HEK293 (cell line): ENCODE results near the gene PROSER2.

Experiments
- GLIS1 ChIP-seq: fragments of 450-650 bp; formaldehyde crosslinking; IDR thresholded peaks from 2 replicates; pipeline ENCODE4 v1.5.1; 2016; ENCODE audit warnings: missing biosample characterization, missing genetic modification characterization
- KLF10 ChIP-seq: fragments of 450-650 bp; IDR thresholded peaks from 2 replicates; pipeline ENCODE4 v1.5.1; 2018; ENCODE audit warnings: missing biosample characterization, mild to moderate bottlenecking, missing genetic modification characterization
- KLF16 ChIP-seq: fragments of 450-650 bp; formaldehyde crosslinking; IDR thresholded peaks from 2 replicates; pipeline ENCODE4 v1.5.1; 2017; ENCODE audit warnings: missing biosample characterization, missing genetic modification characterization
- KLF9 ChIP-seq: fragments of 450-650 bp; formaldehyde crosslinking; IDR thresholded peaks from 2 replicates; pipeline ENCODE4 v1.5.1; 2016; ENCODE audit warnings: missing biosample characterization, missing genetic modification characterization, low read depth
- SP3 ChIP-seq: fragments of 450-650 bp; formaldehyde crosslinking; IDR thresholded peaks from 2 replicates; pipeline ENCODE4 v1.5.1; 2016; ENCODE audit warnings: missing biosample characterization, missing genetic modification characterization
- SP7 ChIP-seq: fragments of 450-650 bp; formaldehyde crosslinking; IDR thresholded peaks from 2 replicates; pipeline ENCODE4 v1.5.1; 2016; ENCODE audit warnings: missing biosample characterization, missing genetic modification characterization
- YY1 ChIP-seq: fragments of 450-650 bp; formaldehyde crosslinking; IDR thresholded peaks from 2 replicates; pipeline ENCODE4 v1.5.1; 2018; ENCODE audit warnings: missing biosample characterization, missing genetic modification characterization
- YY2 ChIP-seq: fragments of 450-650 bp; formaldehyde crosslinking; IDR thresholded peaks from 2 replicates; pipeline ENCODE4 v1.5.1; 2016; ENCODE audit warnings: missing biosample characterization, missing genetic modification characterization
- ZBTB48 ChIP-seq: fragments of 450-650 bp; formaldehyde crosslinking; IDR thresholded peaks from 2 replicates; pipeline ENCODE4 v1.5.1; 2016; ENCODE audit warnings: missing biosample characterization, missing genetic modification characterization
- ZBTB49 ChIP-seq: fragments of 450-650 bp; formaldehyde crosslinking; IDR thresholded peaks from 2 replicates; pipeline ENCODE4 v1.5.1; 2016; ENCODE audit warnings: missing biosample characterization, missing genetic modification characterization, low read depth
- ZFHX2 ChIP-seq: fragments of 450-650 bp; formaldehyde crosslinking; conservative IDR thresholded peaks from 2 replicates; pipeline ENCODE4 v1.5.1; 2016; ENCODE audit warnings: missing biosample characterization, missing genetic modification characterization
- ZNF184 ChIP-seq: fragments of 450-650 bp; IDR thresholded peaks from 2 replicates; pipeline ENCODE4 v1.5.1; 2018; ENCODE audit warnings: missing biosample characterization, mild to moderate bottlenecking, missing genetic modification characterization
- ZNF211 ChIP-seq: fragments of 450-650 bp; formaldehyde crosslinking; IDR thresholded peaks from 2 replicates; pipeline ENCODE4 v1.5.1; 2016; ENCODE audit warnings: low read depth, missing biosample characterization, missing genetic modification characterization
- ZNF24 ChIP-seq: fragments of 450-650 bp; formaldehyde crosslinking; IDR thresholded peaks from 2 replicates; pipeline ENCODE4 v1.5.1; 2016; ENCODE audit warnings: missing biosample characterization, missing genetic modification characterization
- ZNF366 ChIP-seq: fragments of 450-650 bp; formaldehyde crosslinking; conservative IDR thresholded peaks from 2 replicates; pipeline ENCODE4 v1.5.1; 2016; ENCODE audit warnings: missing biosample characterization, missing genetic modification characterization
- ZNF394 ChIP-seq: fragments of 450-650 bp; formaldehyde crosslinking; IDR thresholded peaks from 2 replicates; pipeline ENCODE4 v1.5.1; 2016; ENCODE audit warnings: missing biosample characterization, missing genetic modification characterization, mild to moderate bottlenecking, moderate library complexity, borderline replicate concordance
- ZNF398 ChIP-seq: fragments of 450-650 bp; formaldehyde crosslinking; IDR thresholded peaks from 2 replicates; pipeline ENCODE4 v1.5.1; 2017; ENCODE audit warnings: missing biosample characterization, missing genetic modification characterization
- ZNF416 ChIP-seq: fragments of 450-650 bp; formaldehyde crosslinking; IDR thresholded peaks from 2 replicates; pipeline ENCODE4 v1.5.1; 2016; ENCODE audit warnings: missing biosample characterization, missing genetic modification characterization
- ZNF449 ChIP-seq: fragments of 450-650 bp; formaldehyde crosslinking; IDR thresholded peaks from 2 replicates; pipeline ENCODE4 v1.5.1; 2017; ENCODE audit warnings: missing biosample characterization, mild to moderate bottlenecking, missing genetic modification characterization, moderate library complexity
- ZNF510 ChIP-seq: fragments of 450-650 bp; formaldehyde crosslinking; IDR thresholded peaks from 2 replicates; pipeline ENCODE4 v1.5.1; 2018; ENCODE audit warnings: mild to moderate bottlenecking, missing genetic modification characterization, missing biosample characterization; ENCODE audit not compliant: insufficient replicate concordance
- ZNF580 ChIP-seq: fragments of 450-650 bp; formaldehyde crosslinking; IDR thresholded peaks from 2 replicates; pipeline ENCODE4 v1.5.1; 2016; ENCODE audit warnings: missing biosample characterization, missing genetic modification characterization
- ZNF600 ChIP-seq: fragments of 450-650 bp; formaldehyde crosslinking; IDR thresholded peaks from 2 replicates; pipeline ENCODE4 v1.5.1; 2016; ENCODE audit warnings: missing biosample characterization, missing genetic modification characterization
- ZNF610 ChIP-seq: fragments of 450-650 bp; formaldehyde crosslinking; IDR thresholded peaks from 2 replicates; pipeline ENCODE4 v1.5.1; 2016; ENCODE audit warnings: missing biosample characterization, missing genetic modification characterization, borderline replicate concordance
- ZNF623 ChIP-seq: fragments of 450-650 bp; formaldehyde crosslinking; IDR thresholded peaks from 2 replicates; pipeline ENCODE4 v1.5.1; 2016; ENCODE audit warnings: missing biosample characterization, missing genetic modification characterization
- ZNF639 ChIP-seq: fragments of 450-650 bp; formaldehyde crosslinking; IDR thresholded peaks from 2 replicates; pipeline ENCODE4 v1.5.1; 2016; ENCODE audit warnings: missing biosample characterization, missing genetic modification characterization
- ZNF747 ChIP-seq: fragments of 450-650 bp; formaldehyde crosslinking; IDR thresholded peaks from 2 replicates; pipeline ENCODE4 v1.5.1; 2016; ENCODE audit warnings: missing biosample characterization, missing genetic modification characterization
- ZNF768 ChIP-seq: fragments of 450-650 bp; formaldehyde crosslinking; IDR thresholded peaks from 2 replicates; pipeline ENCODE4 v1.5.1; 2018; ENCODE audit warnings: missing biosample characterization, mild to moderate bottlenecking, missing genetic modification characterization
- ZNF777 ChIP-seq: fragments of 450-650 bp; formaldehyde crosslinking; IDR thresholded peaks from 2 replicates; pipeline ENCODE4 v1.5.1; 2017; ENCODE audit warnings: missing biosample characterization, missing genetic modification characterization, borderline replicate concordance
- ZNF791 ChIP-seq: fragments of 450-650 bp; formaldehyde crosslinking; IDR thresholded peaks from 2 replicates; pipeline ENCODE4 v1.5.1; 2016; ENCODE audit warnings: missing biosample characterization, missing genetic modification characterization
- ZNF843 ChIP-seq: fragments of 450-650 bp; formaldehyde crosslinking; IDR thresholded peaks from 2 replicates; pipeline ENCODE4 v1.5.1; 2016; ENCODE audit warnings: missing biosample characterization, missing genetic modification characterization
- TF ChIP-seq, protein P1 (sequence below): fragments of 450-650 bp; formaldehyde crosslinking; IDR thresholded peaks from 2 replicates; pipeline ENCODE4 v1.5.1; 2016; ENCODE audit warnings: missing biosample characterization, missing genetic modification characterization

The PROSER2 gene

GRCh38 chr10:11773761-11774441, 49.3 kb upstream of the PROSER2 start (continued):
- TF ChIP-seq ZNF211 (no peak), ZBTB48 (tag by site-specific recombination) (no peak), YY1 (tag by site-specific recombination) (peak; percentile 60; the same call in 1 of the 2 replicates), ZNF394 (tag by site-specific recombination) (peak; percentile 69; the same call in 1 of the 2 replicates), SP3 (tag by site-specific recombination) (no peak), ZNF639 (tag by site-specific recombination) (peak; percentile 57; the same call in 1 of the 2 replicates), ZNF366 (peak; percentile 85), ZNF398 (tag by site-specific recombination) (no peak), KLF16 (peak; percentile 64), ZNF843 (tag by site-specific recombination) (peak; percentile 99), ZNF600 (tag by site-specific recombination) (peak; percentile 73), KLF10 (tag by site-specific recombination) (peak; percentile 86), ZNF747 (no peak), ZNF777 (no peak), ZNF791 (no peak), ZNF184 (tag by site-specific recombination) (0 out of 2 replicates have a peak, but pooled peaks have one; percentile 53), ZNF449 (tag by site-specific recombination) (peak; percentile 44; the same call in 1 of the 2 replicates), YY2 (tag by site-specific recombination) (no peak), ZFHX2 (tag by site-specific recombination) (no peak), ZNF510 (tag by site-specific recombination) (no peak), SP7 (tag by site-specific recombination) (peak; percentile 95), GLIS1 (peak; percentile 85), KLF9 (tag by site-specific recombination) (no peak), ZNF580 (tag by site-specific recombination) (peak; percentile 91), ZNF24 (peak; percentile 70; the same call in 1 of the 2 replicates), ZNF610 (tag by site-specific recombination) (peak; percentile 73), ZNF416 (tag by site-specific recombination) (no peak), ZBTB49 (tag by site-specific recombination) (0 out of 2 replicates have a peak, but pooled peaks have one; percentile 58), ZNF768 (tag by site-specific recombination) (no peak), ZNF623 (tag by site-specific recombination) (no peak)
- TF ChIP-seq, protein P1, sequence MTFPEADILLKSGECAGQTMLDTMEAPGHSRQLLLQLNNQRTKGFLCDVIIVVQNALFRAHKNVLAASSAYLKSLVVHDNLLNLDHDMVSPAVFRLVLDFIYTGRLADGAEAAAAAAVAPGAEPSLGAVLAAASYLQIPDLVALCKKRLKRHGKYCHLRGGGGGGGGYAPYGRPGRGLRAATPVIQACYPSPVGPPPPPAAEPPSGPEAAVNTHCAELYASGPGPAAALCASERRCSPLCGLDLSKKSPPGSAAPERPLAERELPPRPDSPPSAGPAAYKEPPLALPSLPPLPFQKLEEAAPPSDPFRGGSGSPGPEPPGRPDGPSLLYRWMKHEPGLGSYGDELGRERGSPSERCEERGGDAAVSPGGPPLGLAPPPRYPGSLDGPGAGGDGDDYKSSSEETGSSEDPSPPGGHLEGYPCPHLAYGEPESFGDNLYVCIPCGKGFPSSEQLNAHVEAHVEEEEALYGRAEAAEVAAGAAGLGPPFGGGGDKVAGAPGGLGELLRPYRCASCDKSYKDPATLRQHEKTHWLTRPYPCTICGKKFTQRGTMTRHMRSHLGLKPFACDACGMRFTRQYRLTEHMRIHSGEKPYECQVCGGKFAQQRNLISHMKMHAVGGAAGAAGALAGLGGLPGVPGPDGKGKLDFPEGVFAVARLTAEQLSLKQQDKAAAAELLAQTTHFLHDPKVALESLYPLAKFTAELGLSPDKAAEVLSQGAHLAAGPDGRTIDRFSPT (tag by site-specific recombination) = no peak; the same call in 1 of the 2 replicates
